ENCODE data around the gene BEX4. TPM values are rescaled to one million over a fixed set of nuclear protein-coding genes. Genes with fewer than 3 reads are reported as not detected.

Gene BEX4
- total and polyA plus RNA-seq, 2 of the 4 experiments (the other 2 are of a cell fraction), result 0.54 to 6.8 TPM

DNA sequence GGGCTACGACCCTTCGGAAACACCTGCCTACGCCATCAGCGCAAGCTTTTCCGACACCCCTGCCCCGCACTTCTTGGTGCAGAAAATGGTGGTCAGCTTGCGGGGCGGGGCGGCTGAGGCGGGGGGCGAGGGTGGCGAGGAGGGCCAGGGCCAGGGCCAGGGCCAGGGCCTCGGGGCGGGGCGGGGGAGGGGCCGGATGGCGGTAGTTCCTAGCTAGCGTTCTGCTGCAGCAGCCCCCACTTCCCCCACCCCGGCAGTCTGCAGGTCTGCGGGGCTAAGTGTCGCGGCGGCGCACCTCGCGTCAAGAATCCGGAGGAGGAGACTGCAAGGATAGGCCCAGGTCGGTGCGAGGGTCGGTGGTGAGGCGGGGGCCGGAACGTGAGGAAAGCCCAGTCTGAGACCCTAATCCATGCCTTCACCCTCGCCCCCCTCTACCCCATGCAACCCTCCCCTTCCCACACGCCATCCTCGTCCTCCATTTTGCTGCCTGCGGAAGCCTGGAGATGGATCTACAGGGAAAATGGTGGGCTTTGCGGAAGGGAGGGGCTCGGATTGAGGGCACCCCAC, 600 bp downstream of the BEX4 start:
- no peak for DNase-seq
- BruUV-seq (replicated peaks), result no TSS peak
- peak overlapping the region; percentile 53 for H3K4me2 ChIP-seq (ENCODE audit: low read depth, low read length)
- in situ Hi-C loops (cut with MboI; ENCODE audit: low sequenced_read_pairs) (loop anchor here (10.0 kb wide), 1 partner anchor 249 kb away; no protein-coding TSS in a partner anchor), dilution Hi-C loops (cut with HindIII; ENCODE audit: low sequenced_read_pairs, unreplicated experiment) (no loop called here), intact Hi-C loops (cut with micrococcal nuclease) (no loop called here)
- H3K18ac ChIP-seq (ENCODE audit: low read depth, low read length), result no peak overlapping the region
- no peak overlapping the region for H2AK5ac ChIP-seq (ENCODE audit: low read depth, low read length)
- no peak overlapping the region for H3K14ac ChIP-seq (replicated peaks; ENCODE audit: low read depth, low read length)
- no peak overlapping the region for H3K23ac ChIP-seq (ENCODE audit: low read depth, low read length)
- H4K91ac ChIP-seq (ENCODE audit: insufficient read depth, low read depth, low read length), result no peak overlapping the region
- H3K56ac ChIP-seq (ENCODE audit: extremely low read depth, insufficient read depth, low read length), result no peak overlapping the region
- TF ChIP-seq RAD21 (IDR thresholded peaks at IDR 0.05; ENCODE audit: low read length), result no peak
- no peak for TF ChIP-seq MXI1 (IDR thresholded peaks at IDR 0.05; ENCODE audit: borderline replicate concordance, low read depth, low read length)
- no peak for TF ChIP-seq RCOR1 (IDR thresholded peaks at IDR 0.05; ENCODE audit: insufficient replicate concordance, low read length)
- TF ChIP-seq MAZ (IDR thresholded peaks at IDR 0.05; ENCODE audit: borderline replicate concordance, low read depth, low read length), result no peak
- no peak for TF ChIP-seq NFE2L2 (IDR thresholded peaks at IDR 0.05; ENCODE audit: low read depth, low read length)
- no peak for TF ChIP-seq CHD1 (IDR thresholded peaks at IDR 0.05; ENCODE audit: low read depth, low read length)
- no peak for TF ChIP-seq BHLHE40 (IDR thresholded peaks at IDR 0.05; ENCODE audit: low read depth, low read length)
- no peak for TF ChIP-seq SMC3 (IDR thresholded peaks at IDR 0.05; ENCODE audit: low read depth, low read length)
- TF ChIP-seq, protein P1, sequence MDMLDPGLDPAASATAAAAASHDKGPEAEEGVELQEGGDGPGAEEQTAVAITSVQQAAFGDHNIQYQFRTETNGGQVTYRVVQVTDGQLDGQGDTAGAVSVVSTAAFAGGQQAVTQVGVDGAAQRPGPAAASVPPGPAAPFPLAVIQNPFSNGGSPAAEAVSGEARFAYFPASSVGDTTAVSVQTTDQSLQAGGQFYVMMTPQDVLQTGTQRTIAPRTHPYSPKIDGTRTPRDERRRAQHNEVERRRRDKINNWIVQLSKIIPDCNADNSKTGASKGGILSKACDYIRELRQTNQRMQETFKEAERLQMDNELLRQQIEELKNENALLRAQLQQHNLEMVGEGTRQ (IDR thresholded peaks at IDR 0.05; ENCODE audit: low read depth, low read length), result no peak
- TF ChIP-seq, protein P2, sequence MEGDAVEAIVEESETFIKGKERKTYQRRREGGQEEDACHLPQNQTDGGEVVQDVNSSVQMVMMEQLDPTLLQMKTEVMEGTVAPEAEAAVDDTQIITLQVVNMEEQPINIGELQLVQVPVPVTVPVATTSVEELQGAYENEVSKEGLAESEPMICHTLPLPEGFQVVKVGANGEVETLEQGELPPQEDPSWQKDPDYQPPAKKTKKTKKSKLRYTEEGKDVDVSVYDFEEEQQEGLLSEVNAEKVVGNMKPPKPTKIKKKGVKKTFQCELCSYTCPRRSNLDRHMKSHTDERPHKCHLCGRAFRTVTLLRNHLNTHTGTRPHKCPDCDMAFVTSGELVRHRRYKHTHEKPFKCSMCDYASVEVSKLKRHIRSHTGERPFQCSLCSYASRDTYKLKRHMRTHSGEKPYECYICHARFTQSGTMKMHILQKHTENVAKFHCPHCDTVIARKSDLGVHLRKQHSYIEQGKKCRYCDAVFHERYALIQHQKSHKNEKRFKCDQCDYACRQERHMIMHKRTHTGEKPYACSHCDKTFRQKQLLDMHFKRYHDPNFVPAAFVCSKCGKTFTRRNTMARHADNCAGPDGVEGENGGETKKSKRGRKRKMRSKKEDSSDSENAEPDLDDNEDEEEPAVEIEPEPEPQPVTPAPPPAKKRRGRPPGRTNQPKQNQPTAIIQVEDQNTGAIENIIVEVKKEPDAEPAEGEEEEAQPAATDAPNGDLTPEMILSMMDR (conservative IDR thresholded peaks at IDR 0.05; ENCODE audit: low read depth, low read length), result no peak
- no peak for TF ChIP-seq MAFK (IDR thresholded peaks at IDR 0.05; ENCODE audit: low read depth, low read length)
- TF ChIP-seq, protein P3, sequence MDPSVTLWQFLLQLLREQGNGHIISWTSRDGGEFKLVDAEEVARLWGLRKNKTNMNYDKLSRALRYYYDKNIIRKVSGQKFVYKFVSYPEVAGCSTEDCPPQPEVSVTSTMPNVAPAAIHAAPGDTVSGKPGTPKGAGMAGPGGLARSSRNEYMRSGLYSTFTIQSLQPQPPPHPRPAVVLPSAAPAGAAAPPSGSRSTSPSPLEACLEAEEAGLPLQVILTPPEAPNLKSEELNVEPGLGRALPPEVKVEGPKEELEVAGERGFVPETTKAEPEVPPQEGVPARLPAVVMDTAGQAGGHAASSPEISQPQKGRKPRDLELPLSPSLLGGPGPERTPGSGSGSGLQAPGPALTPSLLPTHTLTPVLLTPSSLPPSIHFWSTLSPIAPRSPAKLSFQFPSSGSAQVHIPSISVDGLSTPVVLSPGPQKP (IDR thresholded peaks at IDR 0.05; ENCODE audit: borderline replicate concordance, low read depth, low read length), result no peak
- no peak for TF ChIP-seq POLR2A (IDR thresholded peaks at IDR 0.05; ENCODE audit: low read depth, low read length)
- TF ChIP-seq RFX5 (IDR thresholded peaks at IDR 0.05; ENCODE audit: low read depth, low read length), result no peak
- no peak for TF ChIP-seq FOS (IDR thresholded peaks at IDR 0.05; ENCODE audit: low read depth, low read length)
- TF ChIP-seq CEBPB (IDR thresholded peaks at IDR 0.05; ENCODE audit: low read depth, low read length), result no peak
- no peak overlapping the region for H4K5ac ChIP-seq (ENCODE audit: low read depth, low read length)
- ATAC-seq (ENCODE audit: low read depth), result peak; percentile 21
- H4K8ac ChIP-seq (ENCODE audit: low read depth in 2 of 2, low read length in 2 of 2), result no peak overlapping the region
- H3K9me3 ChIP-seq (ENCODE audit: control insufficient read depth, insufficient read depth, low read length), result no peaks in the 10 kb centered on the region
- no peak overlapping the region for H3K27ac ChIP-seq (ENCODE audit: insufficient read depth, low read length)
- no peak overlapping the region for H2BK120ac ChIP-seq (ENCODE audit: low read depth, low read length)
- POLR2A ChIA-PET (ENCODE audit: unreplicated experiment), result interaction anchor here (0.6 kb wide), 1 partner anchor 258 kb away, joined by 3 read pairs; no protein-coding TSS in a partner anchor
- no peaks in the 10 kb centered on the region for H4K20me1 ChIP-seq (ENCODE audit: insufficient read depth, low read length)
- no peak overlapping the region for H2BK20ac ChIP-seq (ENCODE audit: low read depth, low read length)
- no peak overlapping the region for H2BK5ac ChIP-seq (ENCODE audit: low read depth, low read length, poor library complexity, severe bottlenecking)
- H3K36me3 ChIP-seq (ENCODE audit: control insufficient read depth, insufficient read depth, low read length), result no peaks in the 10 kb centered on the region
- H3K4ac ChIP-seq (ENCODE audit: low read depth, low read length), result no peak overlapping the region
- CTCF ChIA-PET, result no interaction called here
- no peaks in the 10 kb centered on the region for H3K9me1 ChIP-seq (ENCODE audit: insufficient read depth, low read length)
- 100% methylated on average over 2 of the region's 39 CpGs; no CpG with 5 or more reads in 1 of the 2 experiments for WGBS, 2 experiments (ENCODE audit: extremely low coverage in 2 of 2, insufficient read length in 1 of 2)
- no peaks in the 10 kb centered on the region for H3K79me1 ChIP-seq (ENCODE audit: low read depth in 1 of 2, low read length in 2 of 2)
- no peaks in the 10 kb centered on the region for H3K4me1 ChIP-seq (ENCODE audit: control insufficient read depth, insufficient read depth, low read length)
- peaks cover 14% of the 10 kb centered on the region for H3K27me3 ChIP-seq (ENCODE audit: control insufficient read depth, insufficient read depth, low read length)
- H2AK9ac ChIP-seq (replicated peaks; ENCODE audit: low read depth, low read length, poor library complexity), result peak overlapping the region; percentile 51
- peak overlapping the region; percentile 61 for H3K4me3 ChIP-seq (ENCODE audit: insufficient read depth, low read depth, low read length)
- no peak overlapping the region for H2BK15ac ChIP-seq (ENCODE audit: low read depth, low read length)
- peak overlapping the region; percentile 30; the same call in 1 of the 2 replicates for H3K9ac ChIP-seq (ENCODE audit: low read depth, low read length)
- H2AFZ ChIP-seq (replicated peaks; ENCODE audit: low read length, poor library complexity), result peak overlapping the region; percentile 90
